Ishikawa (cell line): ENCODE data around the gene KCNK6.

Source experiments
- CREB1 ChIP-seq: IDR thresholded peaks from 2 replicates; pipeline ENCODE4 v1.6.1; 2012; ENCODE audit warnings: low read depth
- EGR1 ChIP-seq: IDR thresholded peaks from 2 replicates; pipeline ENCODE4 v1.6.1; 2012
- TAF1 ChIP-seq: IDR thresholded peaks from 2 replicates; pipeline ENCODE4 v1.6.1; 2012; ENCODE audit warnings: low read depth, mild to moderate bottlenecking
- TF ChIP-seq, protein P1 (sequence below): IDR thresholded peaks from 2 replicates; pipeline ENCODE4 v1.6.1; 2012; ENCODE audit warnings: low read depth, mild to moderate bottlenecking

- TF ChIP-seq TAF1: no peak
- no peak for TF ChIP-seq EGR1
- no peak for TF ChIP-seq CREB1
- TF ChIP-seq, protein P1, sequence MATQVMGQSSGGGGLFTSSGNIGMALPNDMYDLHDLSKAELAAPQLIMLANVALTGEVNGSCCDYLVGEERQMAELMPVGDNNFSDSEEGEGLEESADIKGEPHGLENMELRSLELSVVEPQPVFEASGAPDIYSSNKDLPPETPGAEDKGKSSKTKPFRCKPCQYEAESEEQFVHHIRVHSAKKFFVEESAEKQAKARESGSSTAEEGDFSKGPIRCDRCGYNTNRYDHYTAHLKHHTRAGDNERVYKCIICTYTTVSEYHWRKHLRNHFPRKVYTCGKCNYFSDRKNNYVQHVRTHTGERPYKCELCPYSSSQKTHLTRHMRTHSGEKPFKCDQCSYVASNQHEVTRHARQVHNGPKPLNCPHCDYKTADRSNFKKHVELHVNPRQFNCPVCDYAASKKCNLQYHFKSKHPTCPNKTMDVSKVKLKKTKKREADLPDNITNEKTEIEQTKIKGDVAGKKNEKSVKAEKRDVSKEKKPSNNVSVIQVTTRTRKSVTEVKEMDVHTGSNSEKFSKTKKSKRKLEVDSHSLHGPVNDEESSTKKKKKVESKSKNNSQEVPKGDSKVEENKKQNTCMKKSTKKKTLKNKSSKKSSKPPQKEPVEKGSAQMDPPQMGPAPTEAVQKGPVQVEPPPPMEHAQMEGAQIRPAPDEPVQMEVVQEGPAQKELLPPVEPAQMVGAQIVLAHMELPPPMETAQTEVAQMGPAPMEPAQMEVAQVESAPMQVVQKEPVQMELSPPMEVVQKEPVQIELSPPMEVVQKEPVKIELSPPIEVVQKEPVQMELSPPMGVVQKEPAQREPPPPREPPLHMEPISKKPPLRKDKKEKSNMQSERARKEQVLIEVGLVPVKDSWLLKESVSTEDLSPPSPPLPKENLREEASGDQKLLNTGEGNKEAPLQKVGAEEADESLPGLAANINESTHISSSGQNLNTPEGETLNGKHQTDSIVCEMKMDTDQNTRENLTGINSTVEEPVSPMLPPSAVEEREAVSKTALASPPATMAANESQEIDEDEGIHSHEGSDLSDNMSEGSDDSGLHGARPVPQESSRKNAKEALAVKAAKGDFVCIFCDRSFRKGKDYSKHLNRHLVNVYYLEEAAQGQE: no peak
Observed at GRCh38 chr19:38290631-38291147, 29.0 kb upstream of the KCNK6 start.
